ENCODE measurements around the gene FCF1.

Gene FCF1

DNA sequence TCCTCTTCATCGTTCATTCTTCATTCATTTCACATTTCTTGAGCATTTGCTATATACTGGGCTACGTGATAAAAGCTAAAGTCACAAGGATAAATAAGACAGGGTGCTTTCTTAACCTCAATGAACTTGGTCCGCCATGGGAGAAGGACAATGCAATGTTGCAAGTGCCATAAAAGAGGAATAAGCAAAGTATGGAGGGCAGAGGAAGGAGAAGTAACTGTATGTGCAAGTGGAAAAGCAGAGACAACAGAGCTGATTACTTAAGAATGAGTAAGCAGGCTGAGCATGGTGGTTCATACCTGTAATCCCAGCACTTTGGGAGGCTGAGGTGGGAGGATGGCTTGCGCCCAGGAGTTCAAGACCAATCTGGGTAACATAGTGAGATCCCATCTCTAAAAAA, 14.5 kb upstream of the FCF1 start:
- H3K27ac ChIP-seq, result no peak overlapping the region
- TF ChIP-seq, protein P1, sequence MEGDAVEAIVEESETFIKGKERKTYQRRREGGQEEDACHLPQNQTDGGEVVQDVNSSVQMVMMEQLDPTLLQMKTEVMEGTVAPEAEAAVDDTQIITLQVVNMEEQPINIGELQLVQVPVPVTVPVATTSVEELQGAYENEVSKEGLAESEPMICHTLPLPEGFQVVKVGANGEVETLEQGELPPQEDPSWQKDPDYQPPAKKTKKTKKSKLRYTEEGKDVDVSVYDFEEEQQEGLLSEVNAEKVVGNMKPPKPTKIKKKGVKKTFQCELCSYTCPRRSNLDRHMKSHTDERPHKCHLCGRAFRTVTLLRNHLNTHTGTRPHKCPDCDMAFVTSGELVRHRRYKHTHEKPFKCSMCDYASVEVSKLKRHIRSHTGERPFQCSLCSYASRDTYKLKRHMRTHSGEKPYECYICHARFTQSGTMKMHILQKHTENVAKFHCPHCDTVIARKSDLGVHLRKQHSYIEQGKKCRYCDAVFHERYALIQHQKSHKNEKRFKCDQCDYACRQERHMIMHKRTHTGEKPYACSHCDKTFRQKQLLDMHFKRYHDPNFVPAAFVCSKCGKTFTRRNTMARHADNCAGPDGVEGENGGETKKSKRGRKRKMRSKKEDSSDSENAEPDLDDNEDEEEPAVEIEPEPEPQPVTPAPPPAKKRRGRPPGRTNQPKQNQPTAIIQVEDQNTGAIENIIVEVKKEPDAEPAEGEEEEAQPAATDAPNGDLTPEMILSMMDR (conservative IDR thresholded peaks at IDR 0.05), result no peak
- TF ChIP-seq ZFX (IDR thresholded peaks at IDR 0.05), result no peak

DNA sequence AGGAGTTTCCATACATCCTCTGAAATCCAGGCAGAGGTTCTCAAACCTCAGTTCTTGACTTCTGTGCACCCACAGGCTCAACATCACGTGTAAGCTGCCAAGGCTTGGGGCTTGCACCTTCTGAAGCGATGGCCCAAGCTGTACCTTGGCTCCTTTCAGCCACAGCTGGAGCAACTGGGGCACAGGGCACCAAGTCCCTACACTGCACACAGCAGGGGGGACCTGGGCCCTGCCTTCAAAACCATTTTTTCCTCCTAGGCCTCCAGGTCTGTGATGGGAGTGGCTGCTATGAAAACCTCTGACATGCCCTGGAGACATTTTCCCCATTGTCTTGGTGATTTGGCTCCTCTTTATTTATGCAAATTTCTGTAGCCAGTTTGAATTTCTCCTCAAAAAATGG, 10.7 kb upstream of the FCF1 start:
- TF ChIP-seq, protein P1 (conservative IDR thresholded peaks at IDR 0.05), result no peak
- TF ChIP-seq ZFX (IDR thresholded peaks at IDR 0.05), result no peak
- no peak overlapping the region for H3K27ac ChIP-seq

DNA sequence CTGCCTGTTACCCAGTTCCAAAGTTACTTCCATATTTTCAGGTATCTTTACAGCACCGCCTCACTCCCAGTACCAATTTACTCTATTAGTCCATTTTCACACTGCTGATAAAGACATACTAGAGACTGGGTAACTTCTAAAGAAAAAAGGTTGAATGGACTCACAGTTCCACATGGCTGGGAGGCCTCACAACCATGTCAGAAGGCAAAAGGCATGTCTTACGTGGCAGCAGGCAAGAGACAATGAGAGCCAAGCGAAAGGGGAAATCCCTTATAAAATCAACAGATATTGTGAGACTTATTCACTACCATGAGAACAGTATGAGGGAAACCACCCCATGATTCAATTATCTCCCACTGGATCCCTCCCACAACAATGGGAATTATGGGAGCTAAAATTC, 9.9 kb upstream of the FCF1 start:
- TF ChIP-seq ZFX (IDR thresholded peaks at IDR 0.05), result no peak
- TF ChIP-seq, protein P1 (conservative IDR thresholded peaks at IDR 0.05), result no peak
- H3K27ac ChIP-seq, result no peak overlapping the region

DNA sequence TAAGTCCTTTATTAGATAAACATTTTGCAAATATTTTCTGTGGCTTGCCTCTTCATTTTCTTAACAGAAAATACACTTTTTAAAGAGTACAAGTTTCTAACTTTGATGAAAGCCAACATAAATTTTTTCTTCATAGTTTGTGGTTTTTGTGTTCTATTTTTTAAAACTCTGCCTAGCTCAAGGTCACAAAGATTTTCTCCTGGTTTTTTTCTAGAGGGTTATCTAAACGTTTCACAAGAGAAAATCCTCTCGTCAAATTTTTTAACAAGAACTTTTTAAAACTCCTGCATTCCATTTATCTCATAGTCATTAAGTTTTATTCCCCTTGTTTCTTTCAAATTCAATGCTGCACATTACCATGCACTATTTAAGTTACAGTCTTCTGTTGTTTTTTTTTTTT, 8.3 kb upstream of the FCF1 start:
- no peak overlapping the region for H3K27ac ChIP-seq
- TF ChIP-seq, protein P1 (conservative IDR thresholded peaks at IDR 0.05), result no peak
- no peak for TF ChIP-seq ZFX (IDR thresholded peaks at IDR 0.05)

DNA sequence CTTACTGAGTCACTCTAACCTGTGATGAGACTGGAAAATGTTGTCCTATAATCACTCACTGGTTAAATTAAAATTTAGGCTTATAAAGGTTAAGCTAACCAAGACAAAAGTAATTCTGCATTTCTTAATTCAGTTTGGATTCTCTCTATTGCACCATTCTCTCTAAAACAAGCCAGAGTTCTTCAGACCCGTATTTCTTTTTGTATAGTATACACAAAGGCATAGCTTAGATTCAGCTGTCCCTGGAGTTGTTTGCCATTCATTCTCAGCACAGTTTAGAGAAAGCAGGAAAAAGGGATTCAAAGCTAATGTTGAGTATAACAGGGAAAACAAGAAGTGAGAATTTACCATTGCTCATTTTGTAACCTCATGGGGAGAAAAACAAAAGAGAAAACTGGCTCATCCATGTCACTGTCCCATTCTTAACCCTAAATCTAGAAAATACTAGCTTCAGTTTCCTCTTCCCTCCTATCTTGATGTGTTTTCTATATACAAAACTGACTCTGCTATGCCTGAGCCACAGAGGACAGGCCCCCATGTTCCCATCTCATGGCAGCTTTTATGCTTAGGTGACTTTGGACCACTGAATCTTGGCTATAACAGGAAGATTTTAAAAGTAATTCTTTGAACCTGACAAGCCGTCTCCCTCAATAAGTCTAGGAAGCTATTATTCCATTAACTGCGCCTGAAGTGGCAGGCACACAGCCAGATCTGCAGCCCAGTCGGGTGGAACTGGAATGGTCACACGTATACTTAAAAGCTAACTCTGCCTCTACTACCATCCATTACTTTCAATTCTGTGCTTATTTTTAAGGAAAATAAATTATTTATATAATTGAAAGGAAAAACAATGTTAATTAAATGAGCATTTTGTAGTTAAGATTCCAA, 7.1 kb upstream of the FCF1 start:
- TF ChIP-seq ZFX (IDR thresholded peaks at IDR 0.05), result no peak
- TF ChIP-seq, protein P1 (conservative IDR thresholded peaks at IDR 0.05), result no peak
- no peak overlapping the region for H3K27ac ChIP-seq

DNA sequence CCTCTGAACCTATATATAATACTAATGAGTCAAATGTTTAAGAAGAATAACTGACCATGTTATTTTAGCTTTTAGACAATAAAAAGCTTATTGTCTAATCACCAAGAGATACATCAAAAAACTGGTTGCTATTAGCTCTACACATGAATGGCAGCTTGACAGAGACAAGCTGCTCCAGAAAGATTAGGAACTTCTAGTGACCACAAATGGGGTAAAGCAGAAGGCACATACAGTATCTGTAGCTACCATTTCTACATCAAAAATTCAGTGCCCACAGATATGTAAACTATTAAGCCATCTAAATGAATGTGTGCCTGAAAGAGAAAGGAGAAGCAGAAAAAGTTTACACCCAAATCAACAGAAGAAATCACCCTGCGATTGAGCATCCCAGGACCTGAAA, 2.5 kb upstream of the FCF1 start:
- no peak overlapping the region for H3K27ac ChIP-seq
- TF ChIP-seq ZFX (IDR thresholded peaks at IDR 0.05), result no peak
- TF ChIP-seq, protein P1 (conservative IDR thresholded peaks at IDR 0.05), result no peak

DNA sequence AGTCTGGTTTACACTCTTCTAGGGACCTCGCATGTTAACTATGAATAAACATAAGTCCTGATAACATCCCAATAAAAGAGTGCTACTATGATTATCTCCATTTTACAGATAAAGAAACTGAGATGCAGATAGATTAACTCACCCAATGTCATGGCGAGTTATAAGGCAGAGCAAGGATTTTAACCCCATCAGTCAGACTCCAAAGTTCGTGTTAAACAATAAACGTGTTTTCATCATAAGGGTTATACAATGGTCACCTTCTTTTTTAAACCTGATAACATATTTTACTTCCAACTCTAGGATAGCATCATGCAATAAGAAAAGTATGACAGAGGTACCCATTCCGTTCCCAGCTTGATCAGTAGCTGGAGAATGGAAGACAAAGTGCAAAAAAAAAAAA, 1.3 kb upstream of the FCF1 start:
- no peak overlapping the region for H3K27ac ChIP-seq
- TF ChIP-seq ZFX (IDR thresholded peaks at IDR 0.05), result no peak
- TF ChIP-seq, protein P1 (conservative IDR thresholded peaks at IDR 0.05), result no peak
